Calu3 (cell line): ENCODE measurements around the gene PDE4B. TPM values are rescaled to one million over a fixed set of nuclear protein-coding genes. Genes with fewer than 3 reads are reported as not detected.

Experiments used
- BruUV-seq: library from RNA; stranded (reverse); fragments of 400-500 nt; replicated peaks from 2 replicates; lab custom pipeline; 2021; lab: Mats Ljungman, UMichigan
- CTCF ChIA-PET: fragments of 300-600 bp; sonication (Branson Sonifier 250); formaldehyde crosslinking; loops from one replicate; lab custom pipeline; 2022; ENCODE audit warnings: antibody characterized with exemption; lab: Charles Lee
- DNase-seq: peaks from one replicate; pipeline ENCODE4 v3.0.0; 2022
- H3K27ac Mint-ChIP-seq: one replicate; pipeline ENCODE4 v1.8.0; 2022; ENCODE audit warnings: mixed read lengths; ENCODE audit not compliant: unreplicated experiment
- H3K27me3 Mint-ChIP-seq: one replicate; pipeline ENCODE4 v1.8.0; 2022; ENCODE audit warnings: mixed read lengths; ENCODE audit not compliant: unreplicated experiment
- H3K36me3 Mint-ChIP-seq: one replicate; pipeline ENCODE4 v1.8.0; 2022; ENCODE audit warnings: mild to moderate bottlenecking, moderate library complexity, mixed read lengths; ENCODE audit not compliant: insufficient read depth, unreplicated experiment
- H3K4me1 Mint-ChIP-seq: one replicate; pipeline ENCODE4 v1.8.0; 2022; ENCODE audit warnings: mild to moderate bottlenecking, low read depth, mixed read lengths; ENCODE audit not compliant: unreplicated experiment
- H3K4me3 Mint-ChIP-seq: one replicate; pipeline ENCODE4 v1.8.0; 2022; ENCODE audit warnings: mild to moderate bottlenecking, low read depth, moderate library complexity, mixed read lengths; ENCODE audit not compliant: unreplicated experiment
- H3K9me3 Mint-ChIP-seq: one replicate; pipeline ENCODE4 v1.8.0; 2022; ENCODE audit warnings: low read depth, mixed read lengths; ENCODE audit not compliant: unreplicated experiment
- intact Hi-C: fragments of 100-400 bp; cut with micrococcal nuclease; formaldehyde crosslinking; loops from one replicate; pipeline ENCODE4 v1.10.0; 2022; ENCODE audit not compliant: unreplicated experiment
- total RNA-seq: library from RNA; stranded (reverse); gene quantifications from 2 replicates; pipeline ENCODE4 v1.2.3, GENCODE V29; 2022
- TF ChIP-seq, protein P1 (sequence below): fragments of 200-600 bp; IDR thresholded peaks from one replicate; pipeline ENCODE4 v1.8.0; 2022; ENCODE audit warnings: antibody characterized with exemption; ENCODE audit not compliant: unreplicated experiment

Gene PDE4B
- total RNA-seq, 1 experiment from 2014 or later = 2.9 TPM

GRCh38 chr1:66183400-66183799 lies 390.7 kb downstream of the PDE4B start:
- H3K4me3 Mint-ChIP-seq = no peak overlapping the region
- no peak overlapping the region for H3K27ac Mint-ChIP-seq
- DNase-seq = no peak
- no peaks in the 10 kb centered on the region for H3K27me3 Mint-ChIP-seq
- H3K4me1 Mint-ChIP-seq = no peaks in the 10 kb centered on the region
- no peaks in the 10 kb centered on the region for H3K36me3 Mint-ChIP-seq
- CTCF ChIA-PET = no interaction called here
- BruUV-seq = no TSS peak
- TF ChIP-seq, protein P1, sequence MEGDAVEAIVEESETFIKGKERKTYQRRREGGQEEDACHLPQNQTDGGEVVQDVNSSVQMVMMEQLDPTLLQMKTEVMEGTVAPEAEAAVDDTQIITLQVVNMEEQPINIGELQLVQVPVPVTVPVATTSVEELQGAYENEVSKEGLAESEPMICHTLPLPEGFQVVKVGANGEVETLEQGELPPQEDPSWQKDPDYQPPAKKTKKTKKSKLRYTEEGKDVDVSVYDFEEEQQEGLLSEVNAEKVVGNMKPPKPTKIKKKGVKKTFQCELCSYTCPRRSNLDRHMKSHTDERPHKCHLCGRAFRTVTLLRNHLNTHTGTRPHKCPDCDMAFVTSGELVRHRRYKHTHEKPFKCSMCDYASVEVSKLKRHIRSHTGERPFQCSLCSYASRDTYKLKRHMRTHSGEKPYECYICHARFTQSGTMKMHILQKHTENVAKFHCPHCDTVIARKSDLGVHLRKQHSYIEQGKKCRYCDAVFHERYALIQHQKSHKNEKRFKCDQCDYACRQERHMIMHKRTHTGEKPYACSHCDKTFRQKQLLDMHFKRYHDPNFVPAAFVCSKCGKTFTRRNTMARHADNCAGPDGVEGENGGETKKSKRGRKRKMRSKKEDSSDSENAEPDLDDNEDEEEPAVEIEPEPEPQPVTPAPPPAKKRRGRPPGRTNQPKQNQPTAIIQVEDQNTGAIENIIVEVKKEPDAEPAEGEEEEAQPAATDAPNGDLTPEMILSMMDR = no peak
- intact Hi-C loops = loop anchor here (5.0 kb wide), 1 partner anchor 54 kb away; no protein-coding TSS in a partner anchor
- no peaks in the 10 kb centered on the region for H3K9me3 Mint-ChIP-seq

- TF ChIP-seq, protein P1 = no peak
- H3K9me3 Mint-ChIP-seq = peaks cover 2% of the 10 kb centered on the region
- intact Hi-C loops = no loop called here
- no TSS peak for BruUV-seq
- H3K27ac Mint-ChIP-seq = no peak overlapping the region
- CTCF ChIA-PET = no interaction called here
- no peak overlapping the region for H3K4me3 Mint-ChIP-seq
- H3K27me3 Mint-ChIP-seq = no peaks in the 10 kb centered on the region
- H3K36me3 Mint-ChIP-seq = no peaks in the 10 kb centered on the region
- no peaks in the 10 kb centered on the region for H3K4me1 Mint-ChIP-seq
- no peak for DNase-seq
These were observed 404.4 kb downstream of the PDE4B start for GRCh38 chr1:66197120-66197519.

DNA sequence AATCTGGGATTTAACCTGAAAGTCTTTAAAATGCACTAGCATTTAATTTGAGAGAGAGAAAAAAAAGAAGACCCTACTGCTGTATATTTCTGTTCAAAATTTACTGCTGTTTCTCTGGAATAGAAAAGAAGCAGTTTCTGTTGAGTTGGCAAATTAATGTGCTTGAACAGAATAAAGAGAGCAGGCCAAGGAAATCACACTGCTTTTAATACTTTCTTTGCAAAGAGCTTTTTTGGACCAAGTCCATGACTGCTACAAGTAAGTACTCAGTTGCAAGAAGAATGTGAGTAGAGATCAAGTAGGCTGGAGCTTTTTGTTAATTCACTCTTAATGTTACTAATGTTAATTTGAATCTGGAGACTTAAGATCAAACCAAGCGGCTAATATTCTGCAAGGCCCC lies 405.1 kb downstream of the PDE4B start:
- TF ChIP-seq, protein P1 = no peak
- Mint-ChIP-seq H3K27ac (no peak overlapping the region), H3K36me3 (no peaks in the 10 kb centered on the region), H3K9me3 (no peaks in the 10 kb centered on the region), H3K27me3 (no peaks in the 10 kb centered on the region), H3K4me3 (no peak overlapping the region), H3K4me1 (no peaks in the 10 kb centered on the region)
- CTCF ChIA-PET = no interaction called here
- DNase-seq = no peak
- intact Hi-C loops = no loop called here
- BruUV-seq = no TSS peak

GRCh38 chr1:66206563-66207144 lies 414.0 kb downstream of the PDE4B start:
- TF ChIP-seq, protein P1 = no peak
- peaks cover 7% of the 10 kb centered on the region for H3K9me3 Mint-ChIP-seq
- no peaks in the 10 kb centered on the region for H3K27me3 Mint-ChIP-seq
- no peaks in the 10 kb centered on the region for H3K4me1 Mint-ChIP-seq
- BruUV-seq = no TSS peak
- intact Hi-C loops = no loop called here
- H3K4me3 Mint-ChIP-seq = no peak overlapping the region
- no peaks in the 10 kb centered on the region for H3K36me3 Mint-ChIP-seq
- CTCF ChIA-PET = no interaction called here
- no peak overlapping the region for H3K27ac Mint-ChIP-seq
- no peak for DNase-seq
